Ovary (tissue), 3 donors: ENCODE results near the gene COBL.

Source experiments
- EP300 ChIP-seq: sonication (generic); formaldehyde crosslinking; IDR thresholded peaks from one replicate; pipeline ENCODE4 v1.6.1; 2017; ENCODE audit warnings: antibody characterized with exemption
- POLR2A ChIP-seq: fragments of 450-650 bp; IDR thresholded peaks from one replicate; pipeline ENCODE4 v1.6.1; 2017; ENCODE audit warnings: antibody characterized with exemption, mild to moderate bottlenecking, moderate library complexity
- TF ChIP-seq, protein P1 (sequence below), 3 donors: fragments of 450-650 bp in 2 of 3; fragments of 200-600 bp in 1 of 3; IDR thresholded peaks; one replicate each; pipeline versions ENCODE4 v1.5.1 to v1.8.0; 2016 to 2022; ENCODE audit warnings: antibody characterized with exemption in 3 of 3, mild to moderate bottlenecking in 1 of 3
- donor health status: DM: no; HTN: no; CAD: no.

DNA sequence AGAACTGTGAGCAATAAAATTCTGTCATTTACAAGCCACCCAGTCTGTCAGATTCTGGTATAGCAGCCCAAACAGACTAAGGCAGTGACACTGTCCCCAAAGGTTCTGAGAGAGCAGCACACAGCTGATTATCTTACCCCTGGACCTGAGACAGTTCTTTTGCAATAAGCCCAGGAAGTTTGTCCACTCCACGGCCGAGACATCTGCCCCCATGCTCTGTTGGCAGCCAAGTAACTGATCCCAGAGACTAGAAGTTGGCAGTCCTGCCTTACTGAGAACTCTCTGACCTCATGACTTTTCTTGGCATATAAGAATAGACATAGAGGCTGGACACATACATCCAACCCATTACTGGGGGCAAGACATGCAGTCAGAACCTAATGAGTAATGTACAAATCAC lies 290.9 kb downstream of the COBL start:
- TF ChIP-seq EP300 = no peak
- TF ChIP-seq POLR2A = no peak
- TF ChIP-seq, protein P1, sequence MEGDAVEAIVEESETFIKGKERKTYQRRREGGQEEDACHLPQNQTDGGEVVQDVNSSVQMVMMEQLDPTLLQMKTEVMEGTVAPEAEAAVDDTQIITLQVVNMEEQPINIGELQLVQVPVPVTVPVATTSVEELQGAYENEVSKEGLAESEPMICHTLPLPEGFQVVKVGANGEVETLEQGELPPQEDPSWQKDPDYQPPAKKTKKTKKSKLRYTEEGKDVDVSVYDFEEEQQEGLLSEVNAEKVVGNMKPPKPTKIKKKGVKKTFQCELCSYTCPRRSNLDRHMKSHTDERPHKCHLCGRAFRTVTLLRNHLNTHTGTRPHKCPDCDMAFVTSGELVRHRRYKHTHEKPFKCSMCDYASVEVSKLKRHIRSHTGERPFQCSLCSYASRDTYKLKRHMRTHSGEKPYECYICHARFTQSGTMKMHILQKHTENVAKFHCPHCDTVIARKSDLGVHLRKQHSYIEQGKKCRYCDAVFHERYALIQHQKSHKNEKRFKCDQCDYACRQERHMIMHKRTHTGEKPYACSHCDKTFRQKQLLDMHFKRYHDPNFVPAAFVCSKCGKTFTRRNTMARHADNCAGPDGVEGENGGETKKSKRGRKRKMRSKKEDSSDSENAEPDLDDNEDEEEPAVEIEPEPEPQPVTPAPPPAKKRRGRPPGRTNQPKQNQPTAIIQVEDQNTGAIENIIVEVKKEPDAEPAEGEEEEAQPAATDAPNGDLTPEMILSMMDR (IDR thresholded peaks at IDR 0.05) = no peak
